EH (cell line): ENCODE measurements around the gene GDF7.

ENCODE experiments used
- DNase-seq: peaks from one replicate; pipeline ENCODE4 v3.0.0-alpha.2; 2015; ENCODE audit warnings: low read depth

Gene GDF7

DNA sequence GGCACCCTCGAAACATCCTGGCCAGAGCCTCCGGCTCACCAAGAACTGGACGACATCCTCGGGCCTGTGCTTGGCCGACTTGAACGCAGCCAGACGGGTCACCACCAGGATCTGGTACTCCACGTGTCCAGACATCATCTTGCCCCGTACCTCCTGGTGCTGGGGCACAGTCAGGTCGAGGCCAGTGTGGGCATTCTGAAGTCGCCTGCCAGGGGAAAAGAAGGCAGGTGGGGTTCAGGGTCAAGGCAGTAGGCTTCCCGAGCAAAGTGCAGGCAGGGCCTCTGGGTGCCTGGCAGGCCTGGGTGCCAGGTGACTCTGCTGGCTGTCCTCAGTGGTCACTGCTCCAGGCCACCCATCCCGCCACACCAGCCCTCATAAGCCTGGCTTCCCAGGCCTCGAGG is 21.6 kb upstream of the GDF7 start:
- no peak for DNase-seq

DNA sequence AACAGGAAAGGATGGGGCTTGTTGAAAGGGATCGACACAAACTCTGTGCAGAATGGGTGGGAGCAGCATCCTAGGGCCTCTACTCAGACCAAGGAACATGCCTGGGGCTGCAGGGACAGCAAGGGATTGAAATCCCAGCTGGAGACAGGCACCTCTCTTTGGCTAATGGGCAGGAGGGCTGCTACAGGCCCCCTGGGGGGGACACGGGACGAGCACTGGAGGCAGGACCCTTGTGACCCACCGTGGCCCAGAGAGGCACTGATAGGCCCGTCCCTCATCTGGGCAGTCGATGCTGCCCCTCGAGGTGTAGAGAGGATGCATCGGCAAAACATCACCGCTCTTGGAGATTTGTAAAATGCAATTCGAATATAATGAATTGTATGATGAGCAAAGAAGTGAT is 21.2 kb upstream of the GDF7 start:
- no peak for DNase-seq

DNA sequence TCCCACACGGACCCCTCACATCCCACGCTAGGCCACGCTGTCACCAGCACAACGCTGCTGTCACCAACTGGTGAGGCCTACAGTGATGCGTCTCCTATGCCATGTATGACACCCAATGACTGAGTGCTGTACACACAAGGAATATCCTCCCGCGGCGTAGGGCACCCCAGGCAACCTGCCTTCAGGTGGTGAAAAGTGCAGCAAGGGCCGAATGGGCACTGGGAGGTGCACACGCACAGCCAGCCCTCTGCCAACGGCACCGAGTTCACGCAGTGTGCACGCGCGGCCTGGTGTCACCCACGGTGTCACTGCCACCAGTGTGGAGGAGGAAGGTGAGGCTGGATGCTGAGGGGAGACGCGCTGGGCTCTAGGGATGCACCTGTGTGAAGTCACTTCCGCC is 20.5 kb upstream of the GDF7 start:
- no peak for DNase-seq

- no peak for DNase-seq
These were observed 19.7 kb upstream of the GDF7 start for GRCh38 chr2:20647211-20647610.

- no peak for DNase-seq
These were observed 19.2 kb upstream of the GDF7 start for GRCh38 chr2:20647738-20648137.

- no peak for DNase-seq
These were observed 18.7 kb upstream of the GDF7 start for GRCh38 chr2:20648206-20648605.

GRCh38 chr2:20648831-20649230 is 18.1 kb upstream of the GDF7 start:
- DNase-seq = no peak

- no peak for DNase-seq
These were observed 17.4 kb upstream of the GDF7 start for GRCh38 chr2:20649576-20649975.

GRCh38 chr2:20649976-20650375 is 17.0 kb upstream of the GDF7 start:
- no peak for DNase-seq

DNA sequence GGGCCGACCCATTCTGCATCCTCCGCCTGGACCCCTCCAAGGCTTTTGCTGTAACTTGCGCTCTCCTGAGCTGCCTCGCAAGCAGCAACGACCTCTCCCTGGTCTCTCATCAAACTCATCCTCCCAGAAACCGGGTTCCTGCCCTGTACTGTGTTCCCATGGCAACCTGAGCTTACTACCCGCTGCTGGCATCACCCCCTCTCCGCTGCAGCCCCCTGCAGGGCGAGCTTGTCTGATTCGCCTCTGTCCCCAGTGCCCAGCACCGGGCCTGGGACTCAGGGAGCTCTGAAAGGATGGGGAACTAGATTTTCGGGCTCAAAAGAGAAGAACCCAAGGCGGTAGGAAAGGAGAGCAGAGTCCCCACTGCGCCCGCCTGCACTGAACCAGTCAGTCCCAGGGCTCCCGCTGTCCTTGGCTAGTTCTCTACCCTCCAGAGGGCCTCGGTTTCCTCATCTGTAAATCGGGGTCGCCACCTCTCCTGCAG is 16.5 kb upstream of the GDF7 start:
- DNase-seq = peak; percentile 54

DNA sequence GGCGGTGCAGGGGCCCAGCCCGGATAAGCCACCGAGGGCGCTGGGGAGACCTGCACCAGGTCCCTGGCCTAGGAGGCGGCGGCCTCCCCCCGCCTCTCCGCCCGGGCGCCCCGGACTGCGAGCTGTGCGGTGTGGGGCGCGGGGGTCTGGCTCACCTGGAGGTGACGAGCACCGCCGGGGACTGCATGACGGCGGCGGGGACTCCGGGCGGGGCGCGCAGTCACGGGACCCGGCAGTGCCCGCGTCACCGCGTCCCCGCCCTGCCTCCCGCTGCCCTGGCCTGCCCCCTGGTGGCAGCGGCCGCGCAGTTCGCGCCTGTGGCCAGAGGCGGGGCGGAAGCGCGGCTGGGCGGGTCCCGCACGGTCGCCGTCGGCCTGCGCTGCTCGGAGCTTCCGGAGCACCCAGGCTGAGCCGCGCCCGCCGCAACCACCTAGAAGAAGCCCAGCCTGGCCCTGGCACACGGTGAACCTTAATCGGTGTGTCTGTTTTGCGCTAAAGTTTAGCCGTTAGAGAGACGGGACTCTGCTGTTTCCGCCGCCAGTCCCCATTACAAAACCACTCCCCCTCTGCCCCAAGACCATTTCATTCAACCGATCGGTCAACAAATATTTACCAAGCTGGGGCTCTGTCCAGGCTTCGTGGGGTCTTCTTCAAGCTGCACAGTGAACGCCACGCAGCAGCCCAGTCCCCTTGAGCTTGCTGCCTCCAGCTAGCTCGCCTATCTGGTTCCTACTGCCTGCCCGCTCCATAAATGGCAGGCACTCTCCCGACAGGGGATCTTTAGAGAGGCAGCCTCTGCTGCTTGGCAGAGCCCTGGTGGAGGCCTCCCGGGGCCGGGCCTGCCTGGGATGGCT is 15.8 kb upstream of the GDF7 start, which contains the start of gene HS1BP3:
Gene HS1BP3 (minus strand): TSS at position 222 of the 854 bp plus-strand sequence. CDS start 35 bp downstream, at position 187.
- peak; percentile 79 for DNase-seq

DNA sequence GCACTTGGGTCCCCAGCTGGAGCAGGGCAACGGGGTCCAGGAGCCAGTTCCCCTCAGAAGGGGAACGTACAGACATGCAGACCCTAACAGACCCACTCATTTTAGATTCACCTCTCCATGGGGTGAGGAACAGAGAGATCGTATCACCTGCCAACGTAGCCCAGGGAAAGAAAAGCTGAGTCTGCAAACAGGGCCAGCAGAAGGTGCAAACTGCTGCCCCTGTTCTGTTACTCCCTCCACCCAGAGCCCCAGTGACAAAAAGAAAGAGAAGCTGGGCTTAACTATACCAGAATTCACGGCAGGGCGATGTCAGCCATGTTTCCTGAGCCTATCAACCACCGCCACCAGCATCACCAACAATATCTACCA is 15.2 kb upstream of the GDF7 start:
- DNase-seq = no peak

GRCh38 chr2:20652141-20652540 is 14.8 kb upstream of the GDF7 start:
- no peak for DNase-seq

GRCh38 chr2:20652673-20653575 is 14.0 kb upstream of the GDF7 start:
- DNase-seq = no peak

DNA sequence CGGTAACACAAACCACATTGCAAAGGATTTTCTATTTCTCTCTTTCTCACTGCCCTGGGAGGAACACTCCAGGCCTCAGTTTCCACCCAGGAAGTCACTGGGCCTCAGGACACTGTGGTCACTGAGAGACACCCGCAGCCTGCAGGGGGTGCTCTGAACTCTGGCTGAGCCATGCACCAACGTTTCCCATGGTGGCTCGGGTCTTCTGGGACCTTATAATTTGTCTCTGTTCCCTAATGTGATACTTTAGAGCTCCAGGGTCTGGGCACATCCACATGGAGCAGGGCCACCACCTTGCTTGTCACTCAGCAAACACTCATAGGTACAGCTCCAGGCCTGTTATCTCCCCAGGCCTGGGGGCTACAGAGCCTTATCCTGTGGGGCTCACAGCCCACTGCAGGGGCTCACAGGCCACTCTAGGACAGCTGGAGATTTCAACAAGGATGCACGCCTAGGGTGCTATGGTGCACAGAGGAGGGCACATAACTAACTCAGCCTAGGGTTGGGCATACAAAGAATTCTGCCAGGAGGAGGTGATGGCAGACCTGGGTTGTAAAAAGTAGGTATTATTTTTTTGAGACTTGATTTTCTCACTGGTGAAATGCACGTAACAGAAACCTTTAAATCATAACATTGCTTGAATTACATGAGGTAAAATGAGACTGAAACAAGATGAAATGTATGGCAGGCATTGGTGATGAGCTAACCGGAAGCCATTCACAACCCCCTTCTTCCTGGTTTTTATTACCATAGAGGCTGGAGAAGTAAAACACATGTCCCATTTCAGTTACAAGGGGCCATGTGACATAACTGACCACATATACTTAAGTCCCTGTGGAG is 13.0 kb upstream of the GDF7 start:
- peak; percentile 28 for DNase-seq

DNA sequence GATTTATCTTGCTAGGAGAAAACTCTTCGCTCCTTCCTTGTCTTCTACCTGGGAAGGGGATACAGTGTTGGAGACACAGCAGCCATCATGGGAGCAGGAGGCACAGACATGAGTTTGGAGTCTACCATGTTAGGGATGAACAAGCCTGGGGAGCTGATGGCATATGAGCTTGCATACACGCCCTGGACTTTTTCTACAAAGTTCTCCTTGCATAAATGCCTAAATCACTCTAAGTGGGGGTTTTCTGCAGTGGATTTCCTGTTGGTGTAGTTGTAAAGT is 12.5 kb upstream of the GDF7 start:
- DNase-seq = no peak

GRCh38 chr2:20656561-20656960 is 10.4 kb upstream of the GDF7 start:
- DNase-seq = no peak

DNA sequence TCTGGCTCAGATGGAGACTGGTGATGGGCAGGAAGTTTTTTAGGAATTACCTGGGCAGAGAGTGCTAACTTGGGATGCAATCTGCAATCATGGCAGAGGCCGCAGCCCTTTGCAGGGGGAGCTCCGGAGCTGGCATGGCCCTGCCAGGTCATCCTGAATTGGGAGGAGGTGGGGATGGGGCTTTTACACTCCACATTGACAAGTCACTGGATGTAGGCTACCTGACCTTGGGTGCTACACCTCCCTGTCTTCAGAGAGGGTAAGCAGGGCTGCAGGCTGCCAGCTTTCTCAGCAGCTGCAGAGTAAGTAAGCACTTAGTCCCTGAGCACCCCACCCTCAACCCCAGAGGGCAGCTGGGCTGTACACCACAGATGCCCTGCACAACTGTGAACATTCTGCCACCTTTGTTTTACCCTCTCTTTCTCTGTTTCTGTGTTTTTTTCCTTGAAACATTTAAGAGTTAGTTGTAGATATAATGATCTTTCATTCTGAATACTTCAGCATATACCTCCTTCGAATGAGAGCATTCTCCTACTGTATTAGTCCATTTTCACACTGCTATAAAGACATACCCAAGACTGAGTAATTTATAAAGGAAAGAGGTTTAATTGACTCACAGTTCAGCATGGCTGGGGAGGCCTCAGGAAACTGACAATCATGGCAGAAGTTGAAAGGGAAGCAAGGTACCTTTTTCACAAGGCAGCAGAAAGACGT is 9.3 kb upstream of the GDF7 start:
- no peak for DNase-seq

GRCh38 chr2:20660506-20661420 is 6.2 kb upstream of the GDF7 start:
- peak; percentile 46 for DNase-seq
